Caco-2 (cell line): ENCODE measurements around the gene TPD52L1. TPM values are rescaled to one million over a fixed set of nuclear protein-coding genes. Genes with fewer than 3 reads are reported as not detected.

ENCODE experiments used
- BruUV-seq: library from RNA; stranded (reverse); fragments of 400-500 nt; replicated peaks from 2 replicates; lab custom pipeline; 2021; lab: Mats Ljungman, UMichigan
- CTCF ChIA-PET: fragments of 300-600 bp; sonication (Branson Sonifier 250); formaldehyde crosslinking; loops from one replicate; lab custom pipeline; 2022; ENCODE audit warnings: antibody characterized with exemption; lab: Charles Lee
- POLR2A ChIA-PET: fragments of 300-600 bp; sonication (Branson Sonifier 250); formaldehyde crosslinking; loops from one replicate; lab custom pipeline; 2022; ENCODE audit warnings: antibody characterized with exemption; lab: Charles Lee
- DNase-seq, 2 experiments: peaks; one replicate each; pipeline versions ENCODE4 v3.0.0 to v3.0.0-alpha.2; 2020 to 2022
- H3K27me3 ChIP-seq: replicated peaks from 2 replicates; pipeline ENCODE4 v1.6.0; 2011; ENCODE audit warnings: low read length; ENCODE audit not compliant: control insufficient read depth, insufficient read depth
- H3K36me3 ChIP-seq: 2 replicates; pipeline ENCODE4 v1.5.1; 2011; ENCODE audit warnings: low read length; ENCODE audit not compliant: control insufficient read depth, insufficient read depth
- H3K4me1 ChIP-seq: fragments of 250-450 bp; sonication (Bioruptor Pico); 2 replicates; pipeline ENCODE4 v1.5.1; 2020; ENCODE audit warnings: mild to moderate bottlenecking
- H3K4me3 ChIP-seq: 2 replicates; pipeline ENCODE4 v1.5.1; 2011; ENCODE audit warnings: low read depth, mild to moderate bottlenecking, control low read depth, low read length
- H3K9me3 ChIP-seq: fragments of 250-450 bp; sonication (Bioruptor Pico); 2 replicates; pipeline ENCODE4 v1.5.1; 2020; ENCODE audit warnings: mild to moderate bottlenecking, moderate library complexity
- H3K27ac Mint-ChIP-seq: one replicate; pipeline ENCODE4 v1.8.0; 2022; ENCODE audit warnings: mixed read lengths; ENCODE audit not compliant: unreplicated experiment
- H3K27me3 Mint-ChIP-seq: one replicate; pipeline ENCODE4 v1.8.0; 2022; ENCODE audit warnings: mixed read lengths; ENCODE audit not compliant: insufficient read depth, unreplicated experiment
- H3K36me3 Mint-ChIP-seq: one replicate; pipeline ENCODE4 v1.8.0; 2022; ENCODE audit warnings: mild to moderate bottlenecking, mixed read lengths; ENCODE audit not compliant: insufficient read depth, unreplicated experiment
- H3K4me1 Mint-ChIP-seq: one replicate; pipeline ENCODE4 v1.8.0; 2022; ENCODE audit warnings: low read depth, mixed read lengths; ENCODE audit not compliant: unreplicated experiment
- H3K4me3 Mint-ChIP-seq: one replicate; pipeline ENCODE4 v1.8.0; 2022; ENCODE audit warnings: mild to moderate bottlenecking, moderate library complexity, mixed read lengths; ENCODE audit not compliant: unreplicated experiment
- H3K9me3 Mint-ChIP-seq: one replicate; pipeline ENCODE4 v1.8.0; 2022; ENCODE audit warnings: mixed read lengths; ENCODE audit not compliant: unreplicated experiment
- intact Hi-C: fragments of 100-400 bp; cut with micrococcal nuclease; formaldehyde crosslinking; loops from one replicate; pipeline ENCODE4 v1.10.0; 2022; ENCODE audit not compliant: unreplicated experiment
- total RNA-seq: library from RNA; stranded (reverse); gene quantifications from 2 replicates; pipeline ENCODE4 v1.2.3, GENCODE V29; 2022
- TF ChIP-seq, protein P1 (sequence below), 2 experiments: fragments of 200-600 bp in 1 of 2; IDR thresholded peaks; 1 replicate in 1 of 2; 2 replicates in 1 of 2; pipeline versions ENCODE4 v1.5.1 to v1.8.0; 2011 to 2022; ENCODE audit warnings: antibody characterized with exemption in 1 of 2, control low read depth in 1 of 2, inconsistent platforms in 1 of 2, low read depth in 1 of 2, low read length in 1 of 2, mild to moderate bottlenecking in 1 of 2, moderate library complexity in 1 of 2; ENCODE audit not compliant: insufficient read depth in 1 of 2, severe bottlenecking in 1 of 2, unreplicated experiment in 1 of 2

Gene TPD52L1
- total RNA-seq, 1 experiment from 2014 or later: 83.9 TPM

DNA sequence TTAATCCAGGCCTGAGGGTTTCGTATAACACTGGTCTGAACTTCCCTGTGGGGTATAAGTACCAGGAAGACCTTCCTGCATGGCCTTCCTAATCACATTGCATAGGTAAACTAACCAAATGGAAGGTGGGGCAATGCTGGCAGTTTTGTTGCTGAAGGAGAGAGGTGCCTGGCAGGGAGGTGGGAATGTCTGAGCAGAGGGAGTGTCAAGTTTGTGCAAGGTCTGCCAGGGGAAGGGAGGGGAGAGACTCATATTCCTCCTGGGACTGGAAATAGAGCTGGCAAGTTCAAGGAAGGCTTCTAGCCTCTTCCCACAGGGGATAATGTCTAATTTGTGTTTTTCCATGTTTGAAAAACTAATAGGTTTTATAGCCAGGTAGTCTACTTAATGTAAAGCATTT, 77.6 kb downstream of the TPD52L1 start:
- TF ChIP-seq, protein P1, sequence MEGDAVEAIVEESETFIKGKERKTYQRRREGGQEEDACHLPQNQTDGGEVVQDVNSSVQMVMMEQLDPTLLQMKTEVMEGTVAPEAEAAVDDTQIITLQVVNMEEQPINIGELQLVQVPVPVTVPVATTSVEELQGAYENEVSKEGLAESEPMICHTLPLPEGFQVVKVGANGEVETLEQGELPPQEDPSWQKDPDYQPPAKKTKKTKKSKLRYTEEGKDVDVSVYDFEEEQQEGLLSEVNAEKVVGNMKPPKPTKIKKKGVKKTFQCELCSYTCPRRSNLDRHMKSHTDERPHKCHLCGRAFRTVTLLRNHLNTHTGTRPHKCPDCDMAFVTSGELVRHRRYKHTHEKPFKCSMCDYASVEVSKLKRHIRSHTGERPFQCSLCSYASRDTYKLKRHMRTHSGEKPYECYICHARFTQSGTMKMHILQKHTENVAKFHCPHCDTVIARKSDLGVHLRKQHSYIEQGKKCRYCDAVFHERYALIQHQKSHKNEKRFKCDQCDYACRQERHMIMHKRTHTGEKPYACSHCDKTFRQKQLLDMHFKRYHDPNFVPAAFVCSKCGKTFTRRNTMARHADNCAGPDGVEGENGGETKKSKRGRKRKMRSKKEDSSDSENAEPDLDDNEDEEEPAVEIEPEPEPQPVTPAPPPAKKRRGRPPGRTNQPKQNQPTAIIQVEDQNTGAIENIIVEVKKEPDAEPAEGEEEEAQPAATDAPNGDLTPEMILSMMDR (IDR thresholded peaks at IDR 0.05; ENCODE audit: insufficient read depth in 1 of 2, low read depth in 1 of 2, low read length in 1 of 2, severe bottlenecking in 1 of 2, unreplicated experiment in 1 of 2): no peak
- H3K27me3 Mint-ChIP-seq: no peaks in the 10 kb centered on the region
- no peak for DNase-seq
- no peak overlapping the region for H3K27ac Mint-ChIP-seq
- Histone ChIP-seq H3K27me3 (no peaks in the 10 kb centered on the region), H3K4me1 (peaks cover 6% of the 10 kb centered on the region; the same call in 1 of the 2 replicates), H3K36me3 (no peaks in the 10 kb centered on the region), H3K9me3 (no peaks in the 10 kb centered on the region), H3K4me3 (no peak overlapping the region)
- H3K9me3 Mint-ChIP-seq: no peaks in the 10 kb centered on the region
- H3K4me1 Mint-ChIP-seq: peaks cover 17% of the 10 kb centered on the region
- peaks cover 6% of the 10 kb centered on the region for H3K36me3 Mint-ChIP-seq
- ChIA-PET CTCF (no interaction called here), POLR2A (no interaction called here)
- H3K4me3 Mint-ChIP-seq: no peak overlapping the region
- intact Hi-C loops: no loop called here
- no TSS peak for BruUV-seq

DNA sequence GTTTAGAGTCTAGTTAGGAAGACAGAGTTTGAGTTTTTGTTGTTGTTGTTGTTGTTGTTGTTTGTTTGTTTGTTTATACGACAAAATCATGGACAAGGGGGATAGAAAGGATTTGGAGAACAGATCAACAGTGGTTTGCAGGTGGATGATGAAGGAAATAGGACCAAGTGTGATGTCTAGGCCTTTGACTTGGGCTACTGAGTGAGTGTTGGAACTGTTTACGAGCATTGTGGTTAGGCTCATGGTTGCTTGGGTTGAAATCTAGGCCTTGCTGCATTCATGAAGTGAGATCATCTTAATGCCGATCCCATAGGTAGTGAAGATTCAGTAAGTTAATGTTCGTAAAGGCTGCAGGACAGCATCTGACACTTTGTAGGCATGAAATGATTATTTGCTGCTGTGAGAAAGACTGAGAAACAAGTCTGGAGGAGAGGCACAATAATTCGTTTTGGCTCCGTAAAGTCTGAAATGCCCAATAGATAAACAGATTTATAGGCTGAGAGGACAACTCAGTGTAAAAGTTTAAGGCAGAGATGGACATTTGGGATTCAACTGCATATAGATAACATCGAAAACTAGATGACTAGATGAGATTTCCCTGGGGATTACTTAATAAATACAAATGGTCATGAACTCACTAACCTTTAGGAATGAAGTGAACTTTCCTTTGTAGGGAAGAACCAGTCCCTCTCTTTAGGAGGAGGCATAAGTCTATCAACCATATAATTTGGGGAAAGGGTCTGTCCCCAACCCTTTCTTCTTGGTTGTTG, 78.2 kb downstream of the TPD52L1 start:
- H3K27ac Mint-ChIP-seq: peak overlapping the region; percentile 39
- TF ChIP-seq, protein P1 (IDR thresholded peaks at IDR 0.05; ENCODE audit: insufficient read depth in 1 of 2, low read depth in 1 of 2, low read length in 1 of 2, severe bottlenecking in 1 of 2, unreplicated experiment in 1 of 2): no peak
- H3K9me3 ChIP-seq: no peaks in the 10 kb centered on the region

DNA sequence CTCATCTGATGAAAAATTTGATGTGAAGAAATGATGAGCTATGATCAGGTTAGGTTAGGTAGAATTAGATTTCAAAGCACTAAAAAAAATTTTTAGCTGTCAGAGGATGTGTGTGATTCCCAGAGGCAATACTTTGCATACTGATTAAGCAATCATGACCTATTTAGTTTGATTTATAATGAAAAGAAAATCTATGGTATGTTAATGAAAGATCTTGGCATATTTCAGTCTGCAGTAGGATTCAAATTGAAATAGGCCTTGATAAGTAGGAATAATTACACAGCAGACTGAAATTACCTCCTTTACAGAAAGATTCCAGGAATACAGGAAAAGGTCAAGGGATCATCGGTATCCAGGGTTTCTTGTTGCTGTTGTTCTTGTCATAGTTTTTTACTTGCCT, 78.9 kb downstream of the TPD52L1 start:
- no peaks in the 10 kb centered on the region for H3K27me3 Mint-ChIP-seq
- intact Hi-C loops: no loop called here
- Histone ChIP-seq H3K36me3 (no peaks in the 10 kb centered on the region), H3K27me3 (no peaks in the 10 kb centered on the region), H3K4me1 (peaks cover 6% of the 10 kb centered on the region; the same call in 1 of the 2 replicates), H3K4me3 (no peak overlapping the region), H3K9me3 (no peaks in the 10 kb centered on the region)
- no peaks in the 10 kb centered on the region for H3K36me3 Mint-ChIP-seq
- CTCF ChIA-PET: interaction anchor here (1.0 kb wide), 1 partner anchor 30 kb away, joined by 4 read pairs; no protein-coding TSS in a partner anchor
- H3K27ac Mint-ChIP-seq: peak overlapping the region; percentile 39
- TF ChIP-seq, protein P1 (IDR thresholded peaks at IDR 0.05; ENCODE audit: insufficient read depth in 1 of 2, low read depth in 1 of 2, low read length in 1 of 2, severe bottlenecking in 1 of 2, unreplicated experiment in 1 of 2): no peak
- H3K9me3 Mint-ChIP-seq: no peaks in the 10 kb centered on the region
- H3K4me3 Mint-ChIP-seq: no peak overlapping the region
- DNase-seq: no peak
- no TSS peak for BruUV-seq
- H3K4me1 Mint-ChIP-seq: peaks cover 27% of the 10 kb centered on the region
- POLR2A ChIA-PET: no interaction called here

More for the DNA sequence above, 78.2 kb downstream of the TPD52L1 start:
- no peak overlapping the region for H3K4me3 Mint-ChIP-seq
- no peak for DNase-seq
- Histone ChIP-seq H3K4me1 (peaks cover 6% of the 10 kb centered on the region; the same call in 1 of the 2 replicates), H3K27me3 (no peaks in the 10 kb centered on the region), H3K36me3 (no peaks in the 10 kb centered on the region), H3K4me3 (no peak overlapping the region)
- H3K9me3 Mint-ChIP-seq: no peaks in the 10 kb centered on the region
- CTCF ChIA-PET: no interaction called here
- peaks cover 1% of the 10 kb centered on the region for H3K36me3 Mint-ChIP-seq
- POLR2A ChIA-PET: no interaction called here
- intact Hi-C loops: no loop called here
- no peaks in the 10 kb centered on the region for H3K27me3 Mint-ChIP-seq
- peaks cover 21% of the 10 kb centered on the region for H3K4me1 Mint-ChIP-seq
- no TSS peak for BruUV-seq
